HG03045 (cell line): ENCODE measurements around the gene TMEM31.
"Not testable (repeated sequence)": the region's sequence is repeated elsewhere in the genome, so short reads cannot be mapped to it uniquely, and the experiment has no call there.

Experiments
- ATAC-seq: cut with Tn5 transposase; IDR thresholded peaks from one replicate; pipeline ENCODE4 v1.9.1; 2021; ENCODE audit warnings: mild to moderate bottlenecking, moderate library complexity; ENCODE audit not compliant: unreplicated experiment

TMEM31 gene

DNA sequence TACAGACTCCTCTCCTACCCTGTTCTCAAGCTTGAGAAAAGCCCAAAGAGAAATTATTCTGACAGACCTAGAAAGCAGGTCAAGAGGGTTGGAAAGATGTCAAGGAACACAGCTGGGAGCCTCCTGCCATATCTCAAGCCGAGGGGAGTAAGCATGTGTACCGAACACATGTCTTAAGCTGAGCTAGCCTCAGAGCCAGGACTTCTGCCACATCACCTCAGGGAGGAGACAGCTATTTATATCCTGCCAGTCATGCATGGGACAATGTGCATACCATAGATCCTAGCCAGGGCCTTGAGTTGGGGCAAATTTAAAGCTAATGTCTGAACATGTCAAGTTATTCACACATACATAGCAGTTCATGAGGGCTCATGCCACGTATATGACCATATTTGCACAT is 11.8 kb downstream of the TMEM31 start:
- ATAC-seq, result no peak

DNA sequence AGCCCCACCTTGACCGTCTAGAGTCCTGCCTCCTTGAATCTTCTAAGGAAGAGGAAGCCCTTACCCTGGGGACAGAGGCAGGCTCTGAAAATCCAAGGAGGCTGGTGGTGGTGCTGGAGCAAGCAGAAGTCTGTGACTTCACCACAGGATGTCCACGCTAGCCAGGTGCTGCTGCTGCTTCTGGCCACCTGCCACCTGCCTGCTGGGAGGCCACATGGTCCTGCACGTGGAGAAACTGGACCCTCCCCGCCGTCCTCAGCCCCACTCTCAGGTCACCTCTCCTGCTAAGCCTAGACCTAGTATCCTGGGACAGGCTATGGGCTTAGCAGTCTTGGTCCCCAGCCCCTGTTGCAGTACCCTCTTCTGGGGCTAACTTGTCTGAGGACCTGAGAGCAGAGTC is 15.8 kb downstream of the TMEM31 start:
- no peak for ATAC-seq

GRCh38 chrX:103727115-103727514 is 16.4 kb downstream of the TMEM31 start:
- ATAC-seq, result no peak

- ATAC-seq, result no peak
These were observed 18.3 kb downstream of the TMEM31 start for GRCh38 chrX:103729015-103729414.

DNA sequence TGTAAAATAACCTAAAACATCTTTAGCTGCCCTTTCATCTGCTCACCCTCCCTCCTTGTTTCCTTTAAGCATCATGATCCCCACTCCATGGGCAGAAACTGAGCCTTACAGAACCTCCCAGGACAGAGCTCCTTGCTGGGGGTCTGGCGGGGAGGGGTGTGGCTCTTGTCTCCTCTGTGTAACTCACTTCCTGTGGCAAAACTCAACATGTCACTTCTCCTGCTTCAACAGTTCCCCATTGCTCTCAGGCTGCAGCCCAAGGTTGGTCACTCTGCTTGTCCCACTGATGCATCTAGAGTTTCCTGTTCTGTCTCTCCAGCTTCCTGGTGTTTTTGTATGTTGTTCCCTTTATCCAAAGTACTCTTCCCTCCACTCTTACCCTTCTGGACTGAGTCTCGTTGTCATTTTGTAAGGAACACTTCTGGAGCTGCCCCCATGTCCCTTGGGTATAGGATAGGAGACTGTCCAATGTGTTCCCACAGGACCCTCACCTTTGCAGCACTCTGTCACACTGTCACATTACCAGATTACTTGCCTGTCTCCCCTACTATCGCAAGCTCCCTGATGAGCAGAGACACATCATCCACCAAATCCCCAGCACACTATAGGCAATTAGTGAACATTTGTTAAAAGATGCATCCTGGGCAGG is 19.6 kb downstream of the TMEM31 start:
- no peak for ATAC-seq

GRCh38 chrX:103730796-103731493 is 20.2 kb downstream of the TMEM31 start:
- no peak for ATAC-seq

DNA sequence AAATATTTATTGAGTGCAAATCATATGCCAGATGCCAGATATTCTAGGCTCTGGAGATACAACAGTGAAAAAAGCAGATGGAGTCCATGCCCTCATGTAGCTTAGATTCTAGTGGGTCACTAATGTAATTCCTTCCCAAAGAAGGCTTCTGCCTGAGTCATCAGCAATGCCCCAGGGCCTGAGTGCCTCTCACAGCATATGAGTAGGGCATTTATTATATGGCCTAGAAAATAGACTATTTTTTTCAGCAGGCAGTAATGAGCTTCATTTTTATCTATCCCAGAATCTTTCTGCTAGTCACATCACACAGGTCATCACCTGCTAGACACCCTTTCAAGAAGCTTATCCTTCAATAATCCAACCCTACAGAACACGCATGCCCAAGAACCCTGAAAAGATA is 22.3 kb downstream of the TMEM31 start:
- ATAC-seq, result no peak

DNA sequence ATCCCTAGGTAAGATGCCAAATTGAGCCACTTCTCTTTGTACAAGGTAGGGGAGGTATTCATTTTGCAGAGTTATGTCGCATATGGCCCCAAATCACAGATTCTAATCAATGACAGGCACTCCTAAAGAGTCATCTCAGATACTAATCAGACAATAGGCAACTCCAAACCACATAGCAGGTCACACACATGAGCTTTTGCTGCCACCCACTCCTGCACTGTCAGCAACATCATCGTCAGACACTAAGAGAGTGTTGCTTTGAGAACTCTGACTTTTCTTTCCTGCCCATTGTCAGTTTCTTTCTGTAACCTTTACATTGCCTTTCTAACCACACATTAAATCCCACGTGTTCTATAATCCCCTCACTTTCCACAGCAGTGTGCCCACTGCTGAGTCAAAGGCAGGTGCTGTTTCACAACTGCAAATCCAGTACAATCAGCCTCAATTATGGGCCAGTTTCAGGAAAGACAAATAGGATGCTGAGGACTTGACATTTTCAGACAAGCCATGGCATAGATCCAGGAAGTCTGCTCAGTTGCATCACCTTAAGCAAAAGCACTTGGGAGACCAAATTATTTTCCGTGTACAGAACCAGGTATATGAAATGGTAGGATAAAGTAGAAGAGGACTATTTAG is 23.5 kb downstream of the TMEM31 start:
- ATAC-seq, result no peak

GRCh38 chrX:103737696-103738095 is 27.0 kb downstream of the TMEM31 start:
- ATAC-seq, result no peak

DNA sequence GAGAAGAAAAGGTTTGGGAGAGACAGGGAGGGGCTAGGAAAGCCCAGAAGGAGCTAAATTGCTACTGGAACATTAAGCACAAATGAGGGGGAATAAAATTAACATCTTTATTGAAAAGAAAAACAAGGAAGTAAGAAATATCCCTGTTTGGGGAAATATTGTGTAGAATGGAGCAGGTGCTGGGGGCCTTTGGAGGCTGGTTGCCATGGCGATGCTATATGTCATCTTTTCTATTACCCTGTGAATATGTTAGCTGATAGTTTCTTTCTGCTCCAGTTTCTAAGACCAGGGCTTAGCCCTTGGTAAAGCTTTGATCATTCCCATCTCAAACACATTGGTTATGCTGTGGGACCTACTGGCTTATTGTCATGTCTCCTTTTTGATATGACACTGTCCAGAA is 28.7 kb downstream of the TMEM31 start:
- no peak for ATAC-seq

GRCh38 chrX:103741879-103742278 is 31.2 kb downstream of the TMEM31 start:
- no peak for ATAC-seq

GRCh38 chrX:103742339-103742738 is 31.6 kb downstream of the TMEM31 start:
- no peak for ATAC-seq

GRCh38 chrX:103747163-103747562 is 36.5 kb downstream of the TMEM31 start:
- no peak for ATAC-seq

GRCh38 chrX:103754401-103754800 is 43.7 kb downstream of the TMEM31 start:
- ATAC-seq, result no peak

DNA sequence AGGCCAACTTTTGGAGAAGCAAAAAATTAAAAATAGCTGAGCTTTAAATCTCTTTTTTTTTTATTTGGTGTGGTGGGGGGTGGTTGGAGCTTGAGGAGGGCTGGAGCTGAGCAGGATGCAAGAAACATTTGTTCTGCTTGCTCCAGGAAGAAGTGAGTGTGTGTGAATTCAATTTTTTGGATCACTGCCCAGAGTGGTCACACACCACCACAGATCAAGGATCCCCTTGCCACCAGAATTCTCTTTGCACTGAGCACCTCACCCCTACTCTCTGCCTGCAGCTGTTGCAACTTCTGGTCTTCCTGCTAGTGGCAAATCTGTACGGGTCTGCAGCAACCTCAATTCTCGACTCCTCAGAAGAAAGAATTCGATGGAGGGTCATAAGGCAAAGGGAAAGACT is 46.0 kb downstream of the TMEM31 start:
- no peak for ATAC-seq

DNA sequence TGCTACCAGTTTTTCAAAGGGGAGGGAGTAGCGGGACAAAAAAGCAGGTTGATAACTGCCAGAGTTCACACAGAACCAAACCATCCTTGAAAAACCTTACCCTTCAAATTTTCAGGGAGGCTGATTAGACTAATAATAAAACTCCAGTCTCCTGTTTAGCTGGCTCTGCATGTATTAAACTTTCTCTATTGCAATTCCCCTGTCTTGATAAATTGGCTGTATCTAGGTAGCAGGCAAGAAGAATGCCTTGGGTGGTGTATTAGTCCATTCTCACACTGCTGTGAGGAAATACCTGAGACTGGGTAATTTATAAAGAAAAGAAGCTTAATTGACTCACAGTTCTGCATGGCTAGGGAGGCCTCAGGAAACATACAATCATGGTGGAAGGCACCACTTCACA is 47.8 kb downstream of the TMEM31 start:
- ATAC-seq, result no peak

- ATAC-seq, result not testable (repeated sequence)
These were observed 52.8 kb downstream of the TMEM31 start for GRCh38 chrX:103763541-103763940.
